KOPT-K1 (cell line): ENCODE measurements around the gene MAST4.

Experiments
- H3K27ac ChIP-seq: fragments of 200-600 bp; sonication (generic); 2 replicates; pipeline ENCODE4 v1.5.1; 2016; ENCODE audit warnings: antibody characterized with exemption, mild to moderate bottlenecking, low read depth, low read length; ENCODE audit not compliant: poor library complexity, severe bottlenecking
- H3K36me3 ChIP-seq: fragments of 200-600 bp; sonication (generic); 2 replicates; pipeline ENCODE4 v1.5.1; 2017; ENCODE audit warnings: antibody characterized with exemption, mild to moderate bottlenecking, low read length, moderate library complexity; ENCODE audit not compliant: insufficient read depth
- H3K9me3 ChIP-seq: fragments of 200-600 bp; sonication (generic); 2 replicates; pipeline ENCODE4 v1.5.1; 2017; ENCODE audit warnings: antibody characterized with exemption, low read length, mild to moderate bottlenecking; ENCODE audit not compliant: insufficient read depth, poor library complexity, severe bottlenecking

Gene MAST4

GRCh38 chr5:66963559-66963971 lies 367.4 kb downstream of the MAST4 start:
- no peak overlapping the region for H3K27ac ChIP-seq
- H3K36me3 ChIP-seq = no peaks in the 10 kb centered on the region
- no peaks in the 10 kb centered on the region for H3K9me3 ChIP-seq

GRCh38 chr5:66966439-66966838 lies 370.2 kb downstream of the MAST4 start:
- H3K9me3 ChIP-seq = no peaks in the 10 kb centered on the region
- H3K27ac ChIP-seq = no peak overlapping the region

GRCh38 chr5:66967102-66967501 lies 370.9 kb downstream of the MAST4 start:
- Histone ChIP-seq H3K9me3 (no peaks in the 10 kb centered on the region), H3K27ac (no peak overlapping the region), H3K36me3 (no peaks in the 10 kb centered on the region)

More at GRCh38 chr5:66966439-66966838, 370.2 kb downstream of the MAST4 start:
- H3K36me3 ChIP-seq = no peaks in the 10 kb centered on the region

GRCh38 chr5:66967826-66968262 lies 371.7 kb downstream of the MAST4 start:
- Histone ChIP-seq H3K27ac (no peak overlapping the region), H3K9me3 (no peaks in the 10 kb centered on the region), H3K36me3 (no peaks in the 10 kb centered on the region)

- H3K27ac ChIP-seq = no peak overlapping the region
- H3K9me3 ChIP-seq = no peaks in the 10 kb centered on the region
Measured at GRCh38 chr5:66969484-66969883, 373.3 kb downstream of the MAST4 start.

GRCh38 chr5:66969963-66970362 lies 373.8 kb downstream of the MAST4 start:
- no peak overlapping the region for H3K27ac ChIP-seq
- H3K9me3 ChIP-seq = no peaks in the 10 kb centered on the region
- no peaks in the 10 kb centered on the region for H3K36me3 ChIP-seq

More at GRCh38 chr5:66969484-66969883, 373.3 kb downstream of the MAST4 start:
- no peaks in the 10 kb centered on the region for H3K36me3 ChIP-seq

GRCh38 chr5:66972004-66972403 lies 375.8 kb downstream of the MAST4 start:
- Histone ChIP-seq H3K36me3 (no peaks in the 10 kb centered on the region), H3K9me3 (no peaks in the 10 kb centered on the region), H3K27ac (no peak overlapping the region)

- Histone ChIP-seq H3K9me3 (no peaks in the 10 kb centered on the region), H3K36me3 (no peaks in the 10 kb centered on the region), H3K27ac (no peak overlapping the region)
Measured at GRCh38 chr5:66974256-66974655, 378.1 kb downstream of the MAST4 start.

- H3K9me3 ChIP-seq = no peaks in the 10 kb centered on the region
- H3K36me3 ChIP-seq = no peaks in the 10 kb centered on the region
- no peak overlapping the region for H3K27ac ChIP-seq
Measured at GRCh38 chr5:66976108-66976507, 379.9 kb downstream of the MAST4 start.

GRCh38 chr5:66979738-66980137 lies 383.5 kb downstream of the MAST4 start:
- H3K36me3 ChIP-seq = no peaks in the 10 kb centered on the region
- H3K9me3 ChIP-seq = no peaks in the 10 kb centered on the region
- H3K27ac ChIP-seq = no peak overlapping the region

GRCh38 chr5:66981266-66982055 lies 385.3 kb downstream of the MAST4 start:
- H3K36me3 ChIP-seq = no peaks in the 10 kb centered on the region
- H3K27ac ChIP-seq = no peak overlapping the region
- H3K9me3 ChIP-seq = no peaks in the 10 kb centered on the region

- no peak overlapping the region for H3K27ac ChIP-seq
- no peaks in the 10 kb centered on the region for H3K9me3 ChIP-seq
- no peaks in the 10 kb centered on the region for H3K36me3 ChIP-seq
Measured at GRCh38 chr5:66982056-66982387, 385.8 kb downstream of the MAST4 start.

- H3K36me3 ChIP-seq = no peaks in the 10 kb centered on the region
- no peak overlapping the region for H3K27ac ChIP-seq
- H3K9me3 ChIP-seq = no peaks in the 10 kb centered on the region
Measured at GRCh38 chr5:66982470-66982869, 386.3 kb downstream of the MAST4 start.

GRCh38 chr5:66985417-66985816 lies 389.2 kb downstream of the MAST4 start:
- no peak overlapping the region for H3K27ac ChIP-seq
- no peaks in the 10 kb centered on the region for H3K36me3 ChIP-seq
- H3K9me3 ChIP-seq = no peaks in the 10 kb centered on the region

- Histone ChIP-seq H3K27ac (no peak overlapping the region), H3K9me3 (no peaks in the 10 kb centered on the region)
Measured at GRCh38 chr5:66986009-66986408, 389.8 kb downstream of the MAST4 start.

GRCh38 chr5:66986534-66986933 lies 390.3 kb downstream of the MAST4 start:
- H3K27ac ChIP-seq = no peak overlapping the region
- no peaks in the 10 kb centered on the region for H3K36me3 ChIP-seq
- no peaks in the 10 kb centered on the region for H3K9me3 ChIP-seq

More at GRCh38 chr5:66986009-66986408, 389.8 kb downstream of the MAST4 start:
- no peaks in the 10 kb centered on the region for H3K36me3 ChIP-seq
